ENCODE results near the gene BFSP2. TPM values are rescaled to one million over a fixed set of nuclear protein-coding genes. Genes with fewer than 3 reads are reported as not detected.

BFSP2 gene
- polyA plus RNA-seq, 1 experiment, result not detected

- CTCF ChIA-PET, result interaction anchor here (0.8 to 1.9 kb wide), 6 partner anchors 35 to 661 kb away, joined by 3 to 10 read pairs (median 6); no protein-coding TSS in a partner anchor
Measured at GRCh38 chr3:133387341-133387740, 12.5 kb upstream of the BFSP2 start.

GRCh38 chr3:133388696-133389395 is 11.0 kb upstream of the BFSP2 start:
- ChIA-PET POLR2A (no interaction called here), CTCF (interaction anchor here (1.3 to 1.9 kb wide), 2 partner anchors 347 to 658 kb away, joined by 4 to 7 read pairs; no protein-coding TSS in a partner anchor)

More at GRCh38 chr3:133387341-133387740, 12.5 kb upstream of the BFSP2 start:
- POLR2A ChIA-PET, result no interaction called here
- H3K36me3 ChIP-seq (ENCODE audit: control insufficient read depth, insufficient read depth, low read length), result no peaks in the 10 kb centered on the region
- DNase-seq (ENCODE audit: low read depth), result no peak
- no peak for TF ChIP-seq CTCF (IDR thresholded peaks at IDR 0.05; ENCODE audit: insufficient read depth, low read depth, low read length)
- H3K27me3 ChIP-seq (ENCODE audit: control insufficient read depth, insufficient read depth, low read length), result peaks cover 3% of the 10 kb centered on the region; the same call in 1 of the 2 replicates
- no peak overlapping the region for H3K4me3 ChIP-seq (ENCODE audit: low read depth, low read length)

DNA sequence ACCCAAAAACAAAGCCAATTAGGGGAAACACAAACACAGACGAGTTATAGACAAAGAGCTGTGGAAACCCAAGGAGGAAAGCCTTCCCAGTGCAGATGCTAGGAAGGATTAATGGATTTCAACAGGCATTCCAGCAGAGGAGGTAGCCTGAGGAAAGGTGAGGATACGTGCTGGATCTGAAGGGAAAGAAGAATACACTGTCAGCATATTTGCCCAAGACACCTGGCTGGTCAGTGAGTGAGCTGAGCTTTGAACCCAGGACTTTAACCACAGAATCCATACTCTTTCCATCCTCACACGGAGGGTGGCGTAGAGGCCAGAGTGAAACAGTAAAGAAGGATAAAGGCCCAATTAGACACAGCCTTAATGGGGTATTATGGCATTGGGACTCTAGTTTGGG is 9.1 kb upstream of the BFSP2 start:
- ChIA-PET CTCF (interaction anchor here (0.5 to 2.5 kb wide), 3 partner anchors 14 to 44 kb away, joined by 3 to 8 read pairs (median 3); no protein-coding TSS in a partner anchor), POLR2A (no interaction called here)
- H3K27me3 ChIP-seq (ENCODE audit: control insufficient read depth, insufficient read depth, low read length), result 0 out of 2 replicates have a peak, but pooled peaks cover 1% of the 10 kb centered on the region
- H3K4me3 ChIP-seq (ENCODE audit: low read depth, low read length), result no peak overlapping the region
- no peak for TF ChIP-seq CTCF (IDR thresholded peaks at IDR 0.05; ENCODE audit: insufficient read depth, low read depth, low read length)
- DNase-seq (ENCODE audit: low read depth), result no peak
- H3K36me3 ChIP-seq (ENCODE audit: control insufficient read depth, insufficient read depth, low read length), result no peaks in the 10 kb centered on the region

More at GRCh38 chr3:133388696-133389395, 11.0 kb upstream of the BFSP2 start:
- no peak for TF ChIP-seq CTCF (IDR thresholded peaks at IDR 0.05; ENCODE audit: insufficient read depth, low read depth, low read length)
- Histone ChIP-seq H3K4me3 (ENCODE audit: low read depth, low read length) (no peak overlapping the region), H3K36me3 (ENCODE audit: control insufficient read depth, insufficient read depth, low read length) (no peaks in the 10 kb centered on the region), H3K27me3 (ENCODE audit: control insufficient read depth, insufficient read depth, low read length) (peaks cover 2% of the 10 kb centered on the region; the same call in 1 of the 2 replicates)
- DNase-seq (ENCODE audit: low read depth), result no peak

GRCh38 chr3:133393204-133393603 is 6.7 kb upstream of the BFSP2 start:
- Histone ChIP-seq H3K36me3 (ENCODE audit: control insufficient read depth, insufficient read depth, low read length) (no peaks in the 10 kb centered on the region), H3K4me3 (ENCODE audit: low read depth, low read length) (no peak overlapping the region), H3K27me3 (ENCODE audit: control insufficient read depth, insufficient read depth, low read length) (0 out of 2 replicates have a peak, but pooled peaks cover 1% of the 10 kb centered on the region)
- no peak for TF ChIP-seq CTCF (IDR thresholded peaks at IDR 0.05; ENCODE audit: insufficient read depth, low read depth, low read length)
- ChIA-PET POLR2A (no interaction called here), CTCF (interaction anchor here (0.7 to 1.3 kb wide), 2 partner anchors 17 to 31 kb away, joined by 3 to 4 read pairs; no protein-coding TSS in a partner anchor)
- DNase-seq (ENCODE audit: low read depth), result no peak

DNA sequence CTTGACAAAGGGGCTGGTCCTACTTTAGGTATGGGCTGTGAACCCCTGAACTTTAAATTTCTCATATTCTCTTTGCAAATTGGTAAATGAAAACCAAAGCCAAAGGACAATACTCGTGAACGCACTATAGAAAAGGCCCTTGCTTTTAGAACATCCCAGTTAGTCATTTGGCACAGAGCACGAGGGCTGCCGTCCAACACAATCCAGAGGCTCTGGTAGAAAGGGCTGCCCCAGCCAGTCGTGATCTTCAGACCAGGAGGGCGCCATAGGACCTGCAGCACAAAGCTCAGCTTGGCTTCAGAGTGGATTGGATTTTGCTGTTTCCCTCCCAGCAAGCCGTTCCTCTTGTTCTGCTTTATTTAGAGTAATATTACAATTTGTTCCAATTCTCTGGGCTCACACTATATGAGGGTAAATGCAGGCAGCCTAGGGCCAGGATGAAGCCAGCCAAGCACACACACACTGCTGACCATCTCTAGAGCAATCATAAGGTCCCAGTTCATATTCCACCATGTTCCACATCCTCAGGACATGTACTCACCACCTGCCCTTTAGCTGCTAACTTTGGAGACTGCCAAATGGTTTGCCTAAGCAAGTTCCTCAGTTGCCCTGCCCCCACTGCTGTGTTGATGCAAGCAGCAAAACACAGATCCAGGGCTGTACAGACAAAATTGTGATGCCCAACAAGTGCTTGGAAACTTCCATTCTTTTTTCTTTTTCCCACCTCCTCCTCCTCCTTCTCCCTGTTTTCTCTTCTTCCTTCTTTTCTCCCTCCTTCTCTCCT is 6.0 kb upstream of the BFSP2 start:
- no peaks in the 10 kb centered on the region for H3K27me3 ChIP-seq (ENCODE audit: control insufficient read depth, insufficient read depth, low read length)
- DNase-seq (ENCODE audit: low read depth), result no peak
- H3K36me3 ChIP-seq (ENCODE audit: control insufficient read depth, insufficient read depth, low read length), result no peaks in the 10 kb centered on the region
- POLR2A ChIA-PET, result no interaction called here
- TF ChIP-seq CTCF (IDR thresholded peaks at IDR 0.05; ENCODE audit: insufficient read depth, low read depth, low read length), result no peak
- no peak overlapping the region for H3K4me3 ChIP-seq (ENCODE audit: low read depth, low read length)
- CTCF ChIA-PET, result interaction anchor here (0.6 to 0.7 kb wide), 3 partner anchors 17 to 422 kb away, joined by 3 read pairs; no protein-coding TSS in a partner anchor

Measured in BJ (cell line).